Mucosa of descending colon (tissue), 3 donors: ENCODE data around the gene PRR15L. TPM values are rescaled to one million over a fixed set of nuclear protein-coding genes. Genes with fewer than 3 reads are reported as not detected.

Source experiments
- ATAC-seq: fragments of 200-7000 bp; cut with Tn5 transposase; one replicate; pipeline ENCODE4 v1.9.1; 2020; ENCODE audit warnings: mild to moderate bottlenecking, moderate library complexity
- DNase-seq, 3 donors: peaks; one replicate each; pipeline ENCODE4 v3.0.0-alpha.2; 2020
- H3K36me3 ChIP-seq: fragments of 200-600 bp; one replicate; pipeline ENCODE4 v1.8.0; 2021; ENCODE audit warnings: low read depth, mild to moderate bottlenecking
- H3K4me1 ChIP-seq: fragments of 200-600 bp; one replicate; pipeline ENCODE4 v1.8.0; 2021; ENCODE audit warnings: low read depth, mild to moderate bottlenecking
- H3K4me3 ChIP-seq: fragments of 200-600 bp; one replicate; pipeline ENCODE4 v1.8.0; 2021; ENCODE audit warnings: mild to moderate bottlenecking
- H3K9me3 ChIP-seq: fragments of 200-600 bp; one replicate; pipeline ENCODE4 v1.8.0; 2021; ENCODE audit warnings: mild to moderate bottlenecking
- intact Hi-C, 2 donors: fragments of 100-400 bp; cut with DNase I in 1 of 2; cut with micrococcal nuclease in 1 of 2; formaldehyde crosslinking; loops; one replicate each; pipeline versions ENCODE4 v1.11.0 to v1.11.1; 2022; cut with DNase I, micrococcal nuclease
- total RNA-seq, 3 donors: library from RNA; stranded (reverse); fragmentation: NEBNext Ultra II Directional in 2 of 3; extraction: Animal tissue kit (Norgen Biotek cat#: 25700) in 2 of 3; gene quantifications; one replicate each; pipeline versions ENCODE4 v1.2.1 to v1.2.4, GENCODE V29; 2021 to 2023
- TF ChIP-seq, protein P1 (sequence below): fragments of 200-600 bp; IDR thresholded peaks from one replicate; pipeline ENCODE4 v1.8.0; 2022; ENCODE audit warnings: antibody characterized with exemption, mild to moderate bottlenecking
- donor health status: DM: no; HTN: no; CAD: no; lungs with moderate emphysema.
- donor health status: DM: no; HTN: no; CAD: no.
- donor health status: DM: no; HTN: yes; CAD: no.

The PRR15L gene
- total RNA-seq, 3 donors from 2014 or later = 101 to 347 (median 243) TPM

DNA sequence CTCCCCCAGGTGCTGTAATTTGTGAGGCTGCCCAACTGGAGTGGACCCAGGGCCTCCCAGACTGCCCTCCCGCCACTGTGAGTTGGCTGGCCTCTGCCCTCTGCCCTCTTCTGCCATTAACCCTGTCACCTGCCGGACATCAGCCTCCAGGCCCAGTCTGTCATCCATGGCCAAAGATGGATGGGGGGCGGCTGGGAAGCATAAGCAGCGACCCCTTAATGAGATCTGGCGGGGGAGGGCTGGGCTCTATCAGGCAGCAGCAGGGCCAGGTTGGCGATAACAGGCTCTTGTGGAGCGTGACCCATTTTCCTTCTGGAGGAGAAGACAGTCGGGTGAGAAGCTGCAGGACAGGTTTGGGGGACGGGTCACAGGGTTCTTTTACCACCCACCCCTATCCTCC, 38.5 kb upstream of the PRR15L start:
- TF ChIP-seq, protein P1, sequence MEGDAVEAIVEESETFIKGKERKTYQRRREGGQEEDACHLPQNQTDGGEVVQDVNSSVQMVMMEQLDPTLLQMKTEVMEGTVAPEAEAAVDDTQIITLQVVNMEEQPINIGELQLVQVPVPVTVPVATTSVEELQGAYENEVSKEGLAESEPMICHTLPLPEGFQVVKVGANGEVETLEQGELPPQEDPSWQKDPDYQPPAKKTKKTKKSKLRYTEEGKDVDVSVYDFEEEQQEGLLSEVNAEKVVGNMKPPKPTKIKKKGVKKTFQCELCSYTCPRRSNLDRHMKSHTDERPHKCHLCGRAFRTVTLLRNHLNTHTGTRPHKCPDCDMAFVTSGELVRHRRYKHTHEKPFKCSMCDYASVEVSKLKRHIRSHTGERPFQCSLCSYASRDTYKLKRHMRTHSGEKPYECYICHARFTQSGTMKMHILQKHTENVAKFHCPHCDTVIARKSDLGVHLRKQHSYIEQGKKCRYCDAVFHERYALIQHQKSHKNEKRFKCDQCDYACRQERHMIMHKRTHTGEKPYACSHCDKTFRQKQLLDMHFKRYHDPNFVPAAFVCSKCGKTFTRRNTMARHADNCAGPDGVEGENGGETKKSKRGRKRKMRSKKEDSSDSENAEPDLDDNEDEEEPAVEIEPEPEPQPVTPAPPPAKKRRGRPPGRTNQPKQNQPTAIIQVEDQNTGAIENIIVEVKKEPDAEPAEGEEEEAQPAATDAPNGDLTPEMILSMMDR = no peak
- ATAC-seq (no peak), DNase-seq (no peak)
- Histone ChIP-seq H3K36me3 (no peaks in the 10 kb centered on the region), H3K9me3 (no peaks in the 10 kb centered on the region), H3K4me1 (no peaks in the 10 kb centered on the region), H3K4me3 (no peak overlapping the region)
- intact Hi-C loops = no loop called here

DNA sequence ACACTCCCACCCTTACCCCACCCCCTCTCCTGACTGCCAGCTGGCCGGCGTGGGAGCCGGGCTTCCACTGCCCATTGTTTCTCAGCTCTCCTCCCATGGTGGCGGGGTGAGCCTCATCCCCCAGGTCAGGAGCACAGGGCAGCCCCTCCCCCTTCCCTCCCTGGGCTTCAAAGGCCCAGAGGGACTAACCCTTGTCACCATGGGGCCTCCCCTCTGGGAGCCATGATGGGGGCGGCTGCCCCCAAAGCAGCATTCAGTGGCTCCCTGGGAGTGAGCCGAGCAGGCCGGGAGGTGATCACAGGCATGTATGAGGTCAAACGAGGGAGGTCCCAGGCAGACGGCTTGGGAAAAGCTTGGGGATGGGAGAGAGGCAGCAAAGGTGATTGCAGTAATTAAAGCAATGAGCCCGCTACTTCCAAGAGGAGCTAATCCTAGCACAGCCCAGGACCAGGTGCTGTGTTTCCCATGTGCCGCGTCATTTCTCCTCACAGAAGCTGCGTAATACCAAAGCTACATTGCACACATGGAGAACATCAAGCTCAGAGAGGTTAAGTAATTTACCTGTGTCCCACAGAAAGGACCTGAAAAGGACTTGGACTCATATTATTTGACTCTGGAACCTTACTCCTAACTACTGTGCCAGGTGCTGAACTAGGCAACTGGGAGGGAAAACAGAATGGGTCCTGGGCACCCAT, 37.7 kb upstream of the PRR15L start:
- no peak for DNase-seq
- no peaks in the 10 kb centered on the region for H3K36me3 ChIP-seq
- H3K4me1 ChIP-seq = no peaks in the 10 kb centered on the region
- no peak overlapping the region for H3K4me3 ChIP-seq
- no peak for ATAC-seq
- intact Hi-C loops = no loop called here
- TF ChIP-seq, protein P1 = no peak
- H3K9me3 ChIP-seq = no peaks in the 10 kb centered on the region

DNA sequence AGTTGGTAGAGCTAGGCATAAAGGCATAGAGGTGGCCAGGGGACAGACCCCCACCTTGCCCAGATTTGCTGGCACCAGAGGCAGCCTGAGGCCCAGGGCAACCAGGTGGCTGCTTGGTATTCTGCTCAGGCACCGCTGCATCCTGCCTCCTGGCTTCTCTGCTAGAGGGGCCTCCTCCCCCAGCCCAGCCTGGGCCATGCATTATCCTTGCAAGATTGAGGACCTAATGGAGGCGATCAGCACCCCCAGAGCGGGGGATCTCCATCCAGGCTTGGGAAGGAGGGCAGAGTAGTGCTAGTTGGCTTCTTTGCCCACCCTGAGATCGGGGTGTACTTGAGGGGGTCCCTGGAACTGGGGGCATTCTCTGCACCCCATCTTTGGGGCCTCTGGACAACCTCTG, 37.0 kb upstream of the PRR15L start:
- no peaks in the 10 kb centered on the region for H3K9me3 ChIP-seq
- intact Hi-C loops = no loop called here
- H3K36me3 ChIP-seq = no peaks in the 10 kb centered on the region
- ATAC-seq = no peak
- TF ChIP-seq, protein P1 = no peak
- DNase-seq = no peak
- H3K4me3 ChIP-seq = no peak overlapping the region
- H3K4me1 ChIP-seq = no peaks in the 10 kb centered on the region

DNA sequence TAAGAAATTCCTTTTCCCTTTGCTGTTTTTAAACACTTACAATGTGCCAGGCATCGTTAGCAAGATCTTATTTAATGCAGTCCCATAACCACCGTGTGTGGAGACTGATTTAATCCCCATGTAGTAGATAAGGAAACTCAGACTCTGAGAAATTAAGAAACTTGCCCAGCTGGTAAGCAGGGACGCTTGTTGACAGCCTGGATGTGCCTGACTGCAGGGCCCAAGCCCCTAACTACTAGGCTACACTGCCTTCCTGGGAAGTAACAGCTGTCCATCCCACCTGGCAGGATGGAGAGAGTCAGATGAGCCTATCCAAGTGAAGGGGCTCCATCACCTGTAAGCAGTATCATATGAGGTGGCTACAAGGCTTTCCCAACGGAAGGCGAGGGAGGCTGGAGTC, 36.3 kb upstream of the PRR15L start:
- Histone ChIP-seq H3K4me1 (no peaks in the 10 kb centered on the region), H3K4me3 (no peak overlapping the region), H3K9me3 (no peaks in the 10 kb centered on the region), H3K36me3 (no peaks in the 10 kb centered on the region)
- ATAC-seq (no peak), DNase-seq (no peak)
- TF ChIP-seq, protein P1 = no peak
- intact Hi-C loops = no loop called here

DNA sequence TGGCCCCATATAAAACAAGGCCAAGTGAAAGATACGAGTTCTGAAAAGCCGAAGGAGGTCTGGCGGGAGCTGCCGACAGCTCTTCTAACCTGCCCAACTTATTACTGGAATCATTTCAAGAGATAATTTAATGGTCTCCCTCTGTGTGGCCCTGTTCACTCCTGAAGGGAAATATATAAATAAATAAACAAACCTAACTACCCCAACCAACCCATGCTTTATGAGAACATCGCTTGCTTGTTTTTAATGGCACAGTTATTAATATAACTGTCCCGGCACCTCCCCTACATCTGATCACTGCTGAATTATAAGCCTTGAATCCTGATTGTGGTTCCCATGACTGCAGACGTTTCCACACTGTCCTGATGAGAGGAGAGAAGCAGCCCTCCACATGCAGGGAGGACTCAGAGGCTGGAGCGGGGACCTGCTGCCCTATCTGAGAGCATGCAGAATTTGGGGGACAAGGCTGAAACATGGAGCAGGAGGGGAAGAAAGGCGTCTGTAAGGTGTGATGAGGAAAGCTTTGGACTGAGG, 35.4 kb upstream of the PRR15L start:
- Histone ChIP-seq H3K36me3 (no peaks in the 10 kb centered on the region), H3K9me3 (no peaks in the 10 kb centered on the region), H3K4me1 (no peaks in the 10 kb centered on the region), H3K4me3 (no peak overlapping the region)
- ATAC-seq (no peak), DNase-seq (no peak)
- TF ChIP-seq, protein P1 = no peak
- intact Hi-C loops = no loop called here

DNA sequence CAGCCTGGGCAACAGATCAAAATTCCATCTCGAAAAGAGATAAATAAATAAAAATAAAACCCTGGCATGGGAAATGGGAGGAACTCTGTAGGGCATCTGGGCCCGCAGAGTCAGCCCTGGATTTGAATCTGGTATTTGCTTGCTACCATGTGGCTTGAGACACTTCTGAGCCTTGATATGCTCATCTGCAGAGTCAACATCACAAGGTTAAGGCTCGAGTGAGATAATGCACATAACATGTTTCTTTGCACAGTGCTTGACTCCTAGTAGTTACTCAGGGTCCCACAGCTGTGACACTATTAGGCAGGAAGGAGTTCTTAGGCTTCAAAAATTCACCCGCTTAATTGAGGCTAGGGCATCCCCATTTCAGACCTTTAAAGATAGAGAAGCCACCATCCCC, 34.5 kb upstream of the PRR15L start:
- TF ChIP-seq, protein P1 = no peak
- no peaks in the 10 kb centered on the region for H3K4me1 ChIP-seq
- no peak overlapping the region for H3K4me3 ChIP-seq
- ATAC-seq (no peak), DNase-seq (no peak)
- H3K9me3 ChIP-seq = no peaks in the 10 kb centered on the region
- intact Hi-C loops = no loop called here
- H3K36me3 ChIP-seq = no peaks in the 10 kb centered on the region
